ENCODE data around the gene ACOT13.

- no peak for TF ChIP-seq POLR2A (IDR thresholded peaks at IDR 0.05)
- TF ChIP-seq, protein P1, sequence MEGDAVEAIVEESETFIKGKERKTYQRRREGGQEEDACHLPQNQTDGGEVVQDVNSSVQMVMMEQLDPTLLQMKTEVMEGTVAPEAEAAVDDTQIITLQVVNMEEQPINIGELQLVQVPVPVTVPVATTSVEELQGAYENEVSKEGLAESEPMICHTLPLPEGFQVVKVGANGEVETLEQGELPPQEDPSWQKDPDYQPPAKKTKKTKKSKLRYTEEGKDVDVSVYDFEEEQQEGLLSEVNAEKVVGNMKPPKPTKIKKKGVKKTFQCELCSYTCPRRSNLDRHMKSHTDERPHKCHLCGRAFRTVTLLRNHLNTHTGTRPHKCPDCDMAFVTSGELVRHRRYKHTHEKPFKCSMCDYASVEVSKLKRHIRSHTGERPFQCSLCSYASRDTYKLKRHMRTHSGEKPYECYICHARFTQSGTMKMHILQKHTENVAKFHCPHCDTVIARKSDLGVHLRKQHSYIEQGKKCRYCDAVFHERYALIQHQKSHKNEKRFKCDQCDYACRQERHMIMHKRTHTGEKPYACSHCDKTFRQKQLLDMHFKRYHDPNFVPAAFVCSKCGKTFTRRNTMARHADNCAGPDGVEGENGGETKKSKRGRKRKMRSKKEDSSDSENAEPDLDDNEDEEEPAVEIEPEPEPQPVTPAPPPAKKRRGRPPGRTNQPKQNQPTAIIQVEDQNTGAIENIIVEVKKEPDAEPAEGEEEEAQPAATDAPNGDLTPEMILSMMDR (IDR thresholded peaks at IDR 0.05) = no peak
- TF ChIP-seq EP300 (IDR thresholded peaks at IDR 0.05) = no peak
These were observed 23.1 kb downstream of the ACOT13 start for GRCh38 chr6:24689964-24690363.
